GM18868 (cell line): Measurements from ENCODE around the gene SOX15.
A peak's percentile ranks its signal among the peaks of the same experiment; 100 is the strongest.
"Not testable (repeated sequence)": the region's sequence is repeated elsewhere in the genome, so short reads cannot be mapped to it uniquely, and the experiment has no call there.

Experiments
- ATAC-seq: cut with Tn5 transposase; IDR thresholded peaks from one replicate; pipeline ENCODE4 v1.9.1; 2021; ENCODE audit warnings: mild to moderate bottlenecking, moderate library complexity; ENCODE audit not compliant: unreplicated experiment

The SOX15 gene

DNA sequence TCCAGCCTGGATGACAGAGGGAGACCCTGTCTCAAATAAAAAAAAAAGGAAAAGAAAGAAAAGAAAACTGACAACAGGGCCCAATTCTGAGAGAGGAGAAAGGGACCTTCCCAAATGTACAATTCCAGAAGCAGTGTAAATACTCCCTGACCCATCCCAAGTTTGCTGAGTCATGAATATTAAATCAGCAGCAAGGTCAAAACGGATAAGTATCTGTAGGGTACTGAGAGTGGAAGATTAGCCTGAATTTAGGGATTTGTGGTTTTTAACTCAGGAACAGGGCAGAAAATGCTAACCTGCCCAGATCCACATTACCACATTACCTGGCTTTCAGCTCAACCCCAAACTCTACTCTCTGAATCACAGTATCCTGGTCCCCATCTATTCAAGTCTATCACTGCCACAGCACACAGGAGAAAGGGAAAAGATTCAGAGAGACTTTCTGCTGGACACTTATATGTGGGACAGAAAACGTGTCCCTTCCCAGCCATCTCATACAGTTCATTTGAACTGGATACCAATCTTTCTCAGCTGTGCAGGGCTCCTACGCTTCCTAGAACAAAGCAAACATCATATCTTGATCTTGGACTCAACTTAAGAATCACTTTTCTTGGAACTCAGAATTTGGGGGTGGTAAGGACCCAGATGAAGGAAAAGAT, 21.9 kb upstream of the SOX15 start:
- no peak for ATAC-seq

DNA sequence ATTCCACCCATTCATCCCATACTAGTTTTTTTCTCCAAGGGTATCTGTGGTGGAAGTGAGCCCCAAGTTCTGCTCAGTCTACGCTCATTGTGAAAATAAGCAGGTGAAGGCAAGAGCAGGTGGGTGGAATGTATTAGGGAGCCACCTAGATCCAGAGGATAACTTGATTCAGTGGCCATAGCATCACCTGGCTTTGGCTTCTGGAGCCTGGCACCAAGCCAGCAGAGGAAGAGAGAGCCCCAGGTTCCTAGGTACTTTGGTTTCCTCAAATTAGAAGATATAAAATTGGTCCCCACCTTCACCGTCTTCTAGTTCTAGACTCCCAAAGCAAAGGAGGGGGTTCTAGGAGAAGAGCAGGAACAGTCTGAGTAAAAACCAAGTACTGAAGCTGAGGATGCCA, 20.7 kb upstream of the SOX15 start:
- ATAC-seq, result no peak

DNA sequence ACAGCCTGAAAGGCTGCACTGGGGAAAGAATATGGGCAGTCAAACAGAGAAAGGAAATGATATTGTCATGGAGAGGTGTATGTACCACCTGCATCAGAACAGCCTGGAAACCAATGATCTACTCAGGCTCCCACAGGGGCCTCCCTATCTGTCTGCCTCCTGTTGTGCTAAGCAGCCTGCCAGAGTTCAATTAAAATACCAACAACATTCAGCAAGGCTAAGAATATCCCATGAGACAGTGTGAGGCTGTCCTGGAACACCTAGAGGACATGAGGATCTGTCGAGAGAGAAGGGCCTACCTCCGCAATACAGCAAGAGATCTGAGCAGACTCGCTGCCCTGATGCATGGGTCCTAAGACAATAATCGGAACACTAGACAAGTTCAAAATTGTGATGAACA, 16.4 kb upstream of the SOX15 start:
- no peak for ATAC-seq

DNA sequence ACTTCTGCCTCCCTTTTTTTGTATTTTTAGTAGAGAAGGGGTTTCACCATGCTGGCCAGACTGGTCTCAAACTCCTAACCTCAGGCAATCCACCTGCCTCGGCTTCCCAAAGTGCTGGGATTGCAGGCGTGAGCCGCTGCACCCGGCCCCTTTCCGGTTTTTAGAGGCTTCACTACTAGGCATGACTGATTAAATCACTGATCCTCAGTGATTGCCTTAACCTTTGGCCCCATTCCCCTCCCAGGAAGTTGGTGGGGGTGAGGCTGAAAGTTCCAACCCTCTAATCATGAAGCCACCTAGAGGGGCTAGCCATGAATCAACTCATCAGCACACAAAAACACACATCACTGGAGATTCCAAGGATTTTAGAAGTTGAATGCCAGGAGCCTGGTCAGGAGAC, 7.7 kb upstream of the SOX15 start:
- not testable (repeated sequence) for ATAC-seq

DNA sequence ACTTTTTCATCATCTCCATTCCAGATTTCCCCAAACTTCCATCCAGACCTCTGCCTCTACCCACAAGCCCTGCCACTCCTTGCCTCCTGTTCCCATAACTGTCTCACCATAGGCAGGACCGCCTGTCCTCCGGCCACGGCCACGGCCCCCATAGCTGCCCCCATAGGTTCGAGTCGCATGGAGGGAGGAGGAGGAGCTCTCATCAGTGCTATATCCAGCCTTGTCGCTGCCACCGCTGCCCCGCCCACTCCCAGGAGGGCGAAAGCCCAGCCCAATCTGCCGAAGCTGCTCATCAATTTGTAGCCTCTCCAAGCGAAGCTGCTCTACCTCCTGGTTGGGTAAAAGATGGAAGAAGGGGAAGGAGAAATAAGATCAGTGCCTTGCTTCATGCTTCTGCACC, 3.4 kb upstream of the SOX15 start:
- ATAC-seq, result no peak

DNA sequence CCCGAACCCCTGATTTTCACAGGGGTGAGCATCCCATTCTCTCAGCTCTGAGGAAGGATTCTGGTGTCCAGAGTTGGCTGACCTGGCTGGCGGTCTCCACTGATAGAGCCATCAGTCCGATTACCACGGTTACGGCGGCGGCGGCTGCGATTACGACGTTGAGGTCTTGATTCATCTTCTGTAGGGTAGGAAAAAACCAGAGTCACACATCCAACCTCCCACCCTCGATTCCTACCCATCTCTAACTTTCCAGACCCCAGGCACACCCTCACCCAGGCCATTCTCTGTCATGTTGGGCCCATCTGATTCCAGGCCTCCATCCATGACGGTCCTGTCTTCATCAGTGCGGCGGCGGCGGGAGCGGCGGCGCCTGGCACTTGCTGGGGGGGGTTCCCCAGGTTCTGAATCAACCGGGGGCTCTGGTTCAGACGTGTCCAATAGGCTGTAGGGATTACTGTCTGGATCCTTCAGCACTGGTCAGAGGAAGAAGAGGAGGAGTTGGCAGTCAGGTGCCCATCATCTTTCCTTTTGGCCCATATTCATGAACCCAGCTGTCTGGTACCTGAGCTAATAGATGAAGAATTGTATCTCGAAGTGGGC, 2.6 kb upstream of the SOX15 start:
- ATAC-seq, result no peak

DNA sequence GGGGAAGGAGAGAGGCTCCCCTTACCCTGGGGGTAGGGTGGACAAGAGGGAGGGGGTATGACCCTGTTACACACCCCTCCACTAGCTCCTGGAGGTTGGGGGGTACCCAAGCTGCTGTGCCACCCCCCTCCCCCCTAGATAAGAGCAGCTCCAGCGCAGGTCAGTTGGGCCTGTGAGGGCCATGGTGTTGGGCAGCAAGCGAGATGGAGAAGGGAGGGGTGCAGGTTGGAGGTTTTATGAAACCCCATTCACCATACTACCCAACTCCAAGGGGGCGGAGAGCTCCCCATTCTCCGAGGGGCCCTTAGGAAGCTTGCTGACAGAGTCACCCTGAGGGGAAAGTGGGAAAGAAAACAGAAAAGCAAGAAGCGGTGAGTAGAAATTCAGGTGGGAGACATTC, 1.7 kb upstream of the SOX15 start:
- ATAC-seq, result no peak

DNA sequence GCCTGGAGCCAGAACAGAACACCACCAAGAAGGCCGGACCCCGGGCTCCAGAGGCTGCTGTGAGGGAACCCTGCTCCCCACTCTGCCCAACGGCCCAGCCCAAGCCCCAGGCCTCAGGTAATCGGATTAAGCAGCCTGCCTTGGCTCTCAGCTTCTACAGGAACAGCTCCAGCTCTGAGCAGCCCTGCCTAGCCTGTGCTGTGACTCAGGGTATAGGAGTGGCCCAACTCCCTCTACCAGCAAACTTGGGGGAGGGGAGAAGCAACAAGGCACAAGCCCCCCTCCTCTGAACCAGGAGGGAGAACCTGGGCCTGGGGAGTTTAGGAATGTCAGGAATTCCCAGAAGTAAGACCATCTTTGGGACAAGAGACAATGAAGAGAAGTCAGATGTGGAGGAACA, 849 bp upstream of the SOX15 start:
- no peak for ATAC-seq

DNA sequence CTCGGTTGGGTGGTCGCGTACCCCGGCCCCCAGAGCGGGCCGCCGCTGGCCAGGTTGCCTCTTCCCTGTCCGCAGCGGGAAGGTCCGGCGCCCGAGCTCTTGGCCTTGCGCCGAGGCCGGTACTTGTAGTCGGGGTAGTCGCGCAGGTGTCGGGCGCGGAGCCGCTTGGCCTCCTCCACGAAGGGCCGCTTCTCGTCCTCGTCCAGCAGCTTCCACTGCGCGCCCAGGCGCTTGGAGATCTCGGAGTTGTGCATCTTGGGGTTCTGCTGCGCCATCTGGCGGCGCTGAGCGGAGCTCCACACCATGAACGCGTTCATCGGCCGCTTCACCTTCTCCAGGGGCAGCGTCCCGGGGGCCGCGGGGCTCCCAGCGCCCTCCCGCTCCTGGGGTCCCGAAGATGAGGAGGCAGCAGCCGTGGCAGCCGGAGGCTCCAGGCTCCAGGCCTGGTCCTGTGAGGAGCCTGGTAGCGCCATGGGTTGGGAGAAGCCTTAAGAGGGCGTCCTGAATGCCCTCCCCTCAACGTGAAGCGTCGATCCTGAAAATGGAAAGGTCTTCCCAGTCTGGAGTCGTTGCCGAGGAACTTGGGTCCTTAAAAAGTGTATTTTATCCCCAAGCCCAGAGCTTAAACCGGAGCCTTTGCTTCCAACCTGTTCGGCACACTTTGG, 558 bp downstream of the SOX15 start:
- no peak for ATAC-seq

DNA sequence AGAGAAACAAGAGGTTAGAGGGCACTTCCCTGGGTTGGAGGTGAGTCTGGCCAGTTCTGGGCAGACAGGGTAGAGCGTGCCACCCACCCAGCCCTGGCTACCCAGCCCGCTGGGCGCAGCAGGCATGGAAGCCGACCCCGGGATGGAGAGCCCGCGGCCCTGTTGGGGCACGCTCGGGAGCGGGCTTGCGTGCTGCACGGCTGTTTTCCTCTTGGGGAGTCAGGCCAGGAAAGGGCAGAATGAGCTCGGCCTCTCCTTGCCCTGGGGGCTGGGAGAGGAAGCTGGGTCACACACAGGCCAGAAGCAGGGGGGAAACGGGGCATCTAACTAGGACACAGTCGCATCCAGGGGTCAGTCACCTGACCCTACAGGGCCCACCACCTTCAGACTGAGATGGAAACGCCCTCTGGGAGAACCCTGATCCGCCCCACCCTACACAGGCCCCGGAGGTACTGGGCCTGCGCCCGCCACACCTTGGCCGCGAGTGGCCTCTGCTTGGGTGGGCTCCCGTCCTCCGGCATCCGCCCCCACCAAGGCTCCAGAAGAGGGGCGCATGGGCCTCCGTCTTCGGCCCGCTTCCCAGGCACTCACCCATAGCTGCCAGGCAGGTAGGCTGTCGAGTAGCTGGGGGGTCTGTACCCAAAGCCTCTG, 1.2 kb downstream of the SOX15 start:
- no peak for ATAC-seq

DNA sequence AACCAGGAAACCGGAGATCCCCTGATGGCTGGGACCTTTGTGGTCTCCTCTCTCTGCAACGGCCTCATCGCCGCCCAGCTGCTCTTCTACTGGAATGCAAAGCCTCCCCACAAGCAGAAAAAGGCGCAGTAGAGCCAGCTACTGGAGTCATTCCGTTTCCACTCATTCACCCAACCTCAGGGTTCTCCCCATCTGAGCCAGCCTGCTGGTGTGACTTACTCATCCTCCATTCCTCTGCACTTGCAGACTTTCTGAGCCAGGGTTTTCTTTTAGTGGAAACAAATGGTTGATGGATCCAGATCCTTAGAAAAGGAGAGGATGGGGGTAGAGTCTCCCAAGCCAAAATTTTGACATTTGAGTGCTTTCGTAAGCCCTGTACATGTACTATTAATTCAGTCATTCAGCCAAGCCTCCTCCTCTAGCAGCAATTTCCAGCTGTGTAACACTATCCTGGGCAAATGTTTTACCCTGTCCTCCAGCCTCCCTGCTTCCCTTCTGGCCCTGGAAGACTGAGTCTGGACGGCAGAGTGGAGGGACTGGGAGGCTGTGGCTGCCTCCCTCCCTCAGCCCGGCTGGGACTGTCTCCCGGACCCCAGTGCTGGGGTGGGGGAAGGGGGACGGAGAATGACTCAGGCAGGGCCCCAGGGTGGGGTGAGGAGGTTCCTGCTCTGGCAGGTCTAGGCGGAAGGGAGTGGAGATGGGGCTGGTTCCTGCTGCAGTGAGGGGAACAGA, 2.3 kb downstream of the SOX15 start:
- no peak for ATAC-seq

DNA sequence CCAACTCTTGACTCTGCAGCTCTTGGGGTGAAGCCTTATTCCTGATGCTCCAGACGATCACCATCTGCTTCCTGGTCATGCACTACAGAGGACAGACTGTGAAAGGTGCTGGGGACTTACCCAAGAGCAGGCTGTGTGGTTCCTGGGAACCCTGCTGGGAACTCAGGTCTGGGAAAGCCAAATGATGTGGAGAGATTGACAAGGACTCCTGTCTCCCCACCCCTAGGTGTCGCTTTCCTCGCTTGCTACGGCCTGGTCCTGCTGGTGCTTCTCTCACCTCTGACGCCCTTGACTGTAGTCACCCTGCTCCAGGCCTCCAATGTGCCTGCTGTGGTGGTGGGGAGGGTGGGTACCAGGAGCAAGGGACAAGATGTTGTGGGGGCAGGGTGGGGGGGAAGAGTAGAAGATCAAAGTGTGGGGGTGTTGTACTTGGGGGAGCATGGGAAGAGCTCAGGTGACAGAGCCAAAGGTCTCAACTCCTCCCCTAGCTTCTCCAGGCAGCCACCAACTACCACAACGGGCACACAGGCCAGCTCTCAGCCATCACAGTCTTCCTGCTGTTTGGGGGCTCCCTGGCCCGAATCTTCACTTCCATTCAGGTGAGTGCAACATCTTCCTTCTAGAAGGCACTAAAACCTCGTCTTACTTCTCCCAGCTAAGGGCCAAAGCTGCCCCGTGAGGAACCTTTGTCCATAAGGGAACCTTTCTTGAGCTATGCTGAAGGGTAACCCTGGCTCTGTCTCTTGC, 3.0 kb downstream of the SOX15 start:
- ATAC-seq, result no peak

DNA sequence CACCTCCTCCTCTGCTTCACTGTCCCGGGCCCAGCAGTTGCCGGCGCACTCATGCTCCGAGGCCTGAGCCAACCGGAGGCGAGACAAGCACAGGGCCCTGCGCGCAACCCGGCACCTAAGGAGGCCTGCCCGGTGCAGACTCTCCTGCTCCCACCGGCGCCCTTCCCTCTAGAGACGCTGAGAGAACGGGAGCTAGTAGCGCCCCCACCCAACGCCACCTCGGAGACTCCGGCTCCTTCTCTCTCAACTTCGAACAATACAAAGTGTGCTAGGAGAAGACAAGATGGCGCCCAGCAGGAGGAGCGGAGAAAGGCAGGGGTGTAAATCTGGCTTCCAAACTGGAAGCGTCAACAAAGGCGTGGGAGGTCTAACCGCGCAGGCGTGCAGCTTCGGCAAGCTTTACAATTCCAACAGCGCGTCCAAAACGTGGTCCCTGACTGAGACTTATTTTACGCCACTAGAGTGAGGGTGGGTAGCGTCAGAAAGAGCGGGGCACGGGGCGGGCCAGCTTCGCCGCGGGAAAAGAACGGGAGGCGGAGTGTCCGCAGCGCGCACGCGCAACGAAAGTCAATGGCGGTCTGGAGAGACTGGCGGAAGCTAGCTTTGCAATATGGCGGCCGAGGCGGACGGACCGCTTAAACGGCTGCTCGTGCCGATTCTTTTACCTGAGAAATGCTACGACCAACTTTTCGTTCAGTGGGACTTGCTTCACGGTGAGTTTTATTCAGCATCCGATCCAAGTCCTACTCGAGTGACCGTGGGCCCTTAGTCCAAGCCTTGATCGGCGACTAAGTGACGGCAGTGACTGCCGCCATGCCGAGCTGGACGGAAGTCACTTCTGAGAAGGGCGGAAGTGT, 6.4 kb downstream of the SOX15 start, which contains the start of gene MPDU1:
MPDU1 (plus strand) TSS at position 600 of the 857 bp plus-strand sequence; CDS start at position 611, 11 bp downstream.
- ATAC-seq, result peak; percentile 62

DNA sequence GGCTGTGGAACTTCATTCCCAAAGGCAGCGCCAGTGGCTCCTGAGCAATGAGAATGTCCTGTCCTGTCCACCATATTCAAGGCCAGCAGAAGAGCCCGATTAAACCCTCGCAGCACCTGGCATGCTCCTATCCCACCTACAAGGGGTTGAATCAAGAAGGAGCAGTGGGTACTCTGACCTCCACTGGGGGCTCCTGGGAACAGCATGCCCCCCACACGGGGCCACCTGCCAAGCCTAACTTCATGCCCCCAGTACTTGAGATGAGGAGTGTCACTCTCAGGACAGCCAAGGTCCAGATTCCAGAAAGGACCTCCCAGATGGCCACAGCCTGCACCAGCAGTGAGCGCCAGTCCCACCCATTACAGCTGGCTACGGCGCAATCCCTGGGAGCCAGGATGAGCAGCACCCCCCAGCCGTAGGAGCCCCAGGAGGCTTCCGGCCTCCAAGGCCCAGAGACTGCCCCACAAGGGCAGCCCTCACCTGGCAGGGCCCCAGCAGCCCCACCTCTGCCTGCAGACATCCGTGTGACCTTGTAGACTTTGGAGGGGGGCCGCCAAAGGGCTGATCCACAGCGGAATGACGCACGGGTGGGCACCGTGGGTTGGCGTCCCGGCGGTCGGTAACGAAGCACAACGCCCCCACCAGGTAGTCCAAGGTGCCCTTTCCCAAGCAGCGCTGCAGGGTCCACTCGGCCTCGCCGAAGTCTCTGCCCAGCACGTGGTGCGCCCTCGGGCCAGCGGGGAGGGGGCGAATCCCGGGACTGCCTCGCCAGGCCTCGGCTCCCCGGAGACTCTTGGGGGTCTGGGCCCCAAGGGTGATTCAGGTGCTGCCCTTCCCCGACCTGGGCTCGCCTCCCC, 7.3 kb downstream of the SOX15 start:
- ATAC-seq, result no peak

DNA sequence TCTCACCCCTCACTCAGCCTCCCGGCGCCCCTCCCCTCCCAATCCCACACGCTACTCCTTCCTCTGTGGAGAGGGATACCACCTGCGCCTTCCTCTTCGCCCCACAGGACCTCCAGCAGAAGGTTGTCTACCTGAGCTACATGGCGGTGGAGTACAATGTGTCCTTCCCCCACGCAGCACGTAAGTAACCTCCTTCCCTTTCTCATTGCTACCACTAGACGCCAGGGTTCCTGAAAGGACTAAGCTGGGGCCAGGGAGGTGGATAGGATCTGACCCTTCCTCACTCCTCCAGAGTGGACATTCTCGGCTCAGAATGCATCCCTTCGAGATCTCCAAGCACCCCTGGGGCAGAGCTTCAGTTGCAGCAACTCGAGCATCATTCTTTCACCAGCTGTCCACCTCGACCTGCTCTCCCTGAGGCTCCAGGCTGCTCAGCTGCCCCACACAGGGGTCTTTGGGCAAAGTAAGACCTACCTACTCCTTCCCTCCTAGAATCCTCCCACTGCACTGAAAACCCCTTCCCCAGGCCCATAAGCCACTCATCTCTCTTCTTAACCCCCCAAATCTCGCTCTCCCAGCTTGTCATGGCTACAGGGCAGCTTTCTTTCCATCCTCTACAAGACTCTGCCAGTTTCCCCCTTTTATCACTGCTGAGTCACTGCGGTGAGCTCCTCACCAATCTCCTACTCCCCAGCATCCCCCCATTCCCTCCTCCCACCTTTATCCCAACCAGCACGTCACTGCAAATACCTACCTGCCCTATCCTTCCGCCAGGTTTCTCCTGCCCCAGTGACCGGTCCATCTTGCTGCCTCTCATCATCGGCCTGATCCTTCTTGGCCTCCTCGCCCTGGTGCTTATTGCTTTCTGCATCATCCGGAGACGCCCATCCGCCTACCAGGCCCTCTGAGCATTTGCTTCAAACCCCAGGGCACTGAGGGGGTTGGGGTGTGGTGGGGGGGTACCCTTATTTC, 9.0 kb downstream of the SOX15 start:
- ATAC-seq, result no peak

DNA sequence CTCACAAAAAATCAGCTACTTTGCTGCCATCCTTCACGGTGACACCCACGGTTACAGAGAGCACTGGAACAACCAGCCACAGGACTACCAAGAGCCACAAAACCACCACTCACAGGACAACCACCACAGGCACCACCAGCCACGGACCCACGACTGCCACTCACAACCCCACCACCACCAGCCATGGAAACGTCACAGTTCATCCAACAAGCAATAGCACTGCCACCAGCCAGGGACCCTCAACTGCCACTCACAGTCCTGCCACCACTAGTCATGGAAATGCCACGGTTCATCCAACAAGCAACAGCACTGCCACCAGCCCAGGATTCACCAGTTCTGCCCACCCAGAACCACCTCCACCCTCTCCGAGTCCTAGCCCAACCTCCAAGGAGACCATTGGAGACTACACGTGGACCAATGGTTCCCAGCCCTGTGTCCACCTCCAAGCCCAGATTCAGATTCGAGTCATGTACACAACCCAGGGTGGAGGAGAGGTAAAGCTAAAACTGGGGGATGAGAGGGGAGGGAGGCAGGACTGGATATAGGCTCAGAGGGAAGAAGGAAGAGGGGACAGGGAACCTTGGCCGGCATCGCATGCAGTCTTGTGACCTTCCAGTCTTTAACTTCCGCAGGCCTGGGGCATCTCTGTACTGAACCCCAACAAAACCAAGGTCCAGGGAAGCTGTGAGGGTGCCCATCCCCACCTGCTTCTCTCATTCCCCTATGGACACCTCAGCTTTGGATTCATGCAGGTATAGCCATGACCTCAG, 9.9 kb downstream of the SOX15 start:
- no peak for ATAC-seq
